ENCODE results near the gene ADCY10. TPM values are rescaled to one million over a fixed set of nuclear protein-coding genes. Genes with fewer than 3 reads are reported as not detected.

ADCY10 gene
- total and polyA plus RNA-seq, 2 of the 4 experiments (the other 2 are of a cell fraction), result under 0.01 to 0.03 TPM

GRCh38 chr1:167924543-167925231 is 10.8 kb upstream of the ADCY10 start:
- Histone ChIP-seq H3K79me1 (ENCODE audit: low read depth in 1 of 2, low read length in 2 of 2) (peaks cover 5 to 29% of the 10 kb centered on the region in 2 experiments; a peak in 3 of 4 replicates), H4K8ac (ENCODE audit: low read depth in 2 of 2, low read length in 2 of 2) (no peak overlapping the region), H3K9me1 (ENCODE audit: insufficient read depth, low read length) (no peaks in the 10 kb centered on the region), H3K23ac (ENCODE audit: low read depth, low read length) (no peak overlapping the region), H4K5ac (ENCODE audit: low read depth, low read length) (no peak overlapping the region), H2BK120ac (ENCODE audit: low read depth, low read length) (no peak overlapping the region), H3K4me1 (ENCODE audit: control insufficient read depth, insufficient read depth, low read length) (peaks cover 2% of the 10 kb centered on the region), H2BK15ac (ENCODE audit: low read depth, low read length) (no peak overlapping the region), H2AK5ac (ENCODE audit: low read depth, low read length) (no peak overlapping the region), H4K20me1 (ENCODE audit: insufficient read depth, low read length) (no peaks in the 10 kb centered on the region), H3K27ac (ENCODE audit: insufficient read depth, low read length) (no peak overlapping the region), H3K9me3 (ENCODE audit: control insufficient read depth, insufficient read depth, low read length) (no peaks in the 10 kb centered on the region), H3K4me2 (ENCODE audit: low read depth, low read length) (no peak overlapping the region), H2AFZ (replicated peaks; ENCODE audit: low read length, poor library complexity) (no peak overlapping the region), H2BK20ac (ENCODE audit: low read depth, low read length) (no peak overlapping the region), H2AK9ac (replicated peaks; ENCODE audit: low read depth, low read length, poor library complexity) (no peak overlapping the region), H3K14ac (replicated peaks; ENCODE audit: low read depth, low read length) (no peak overlapping the region), H3K4me3 (ENCODE audit: insufficient read depth, low read depth, low read length) (no peak overlapping the region), H3K9ac (ENCODE audit: low read depth, low read length) (no peak overlapping the region), H2BK5ac (ENCODE audit: low read depth, low read length, poor library complexity, severe bottlenecking) (no peak overlapping the region), H3K36me3 (ENCODE audit: control insufficient read depth, insufficient read depth, low read length) (no peaks in the 10 kb centered on the region), H3K27me3 (ENCODE audit: control insufficient read depth, insufficient read depth, low read length) (no peaks in the 10 kb centered on the region), H3K18ac (ENCODE audit: low read depth, low read length) (no peak overlapping the region), H3K56ac (ENCODE audit: extremely low read depth, insufficient read depth, low read length) (no peak overlapping the region), H4K91ac (ENCODE audit: insufficient read depth, low read depth, low read length) (no peak overlapping the region), H3K4ac (ENCODE audit: low read depth, low read length) (no peak overlapping the region)
- DNase-seq, result no peak
- CTCF ChIA-PET, result no interaction called here
- intact Hi-C loops (cut with micrococcal nuclease) (no loop called here), dilution Hi-C loops (cut with HindIII; ENCODE audit: low sequenced_read_pairs, unreplicated experiment) (no loop called here), in situ Hi-C loops (cut with MboI; ENCODE audit: low sequenced_read_pairs) (no loop called here)
- no peak for ATAC-seq (ENCODE audit: low read depth)
- peak; percentile 87 for TF ChIP-seq MAFK (IDR thresholded peaks at IDR 0.05; ENCODE audit: low read depth, low read length)
- no peak for TF ChIP-seq NFE2L2 (IDR thresholded peaks at IDR 0.05; ENCODE audit: low read depth, low read length)
- no peak for TF ChIP-seq FOS (IDR thresholded peaks at IDR 0.05; ENCODE audit: low read depth, low read length)
- POLR2A ChIA-PET (ENCODE audit: unreplicated experiment), result interaction anchor here (0.6 kb wide), 1 partner anchor 10 kb away, joined by 3 read pairs; no protein-coding TSS in a partner anchor
- no TSS peak for BruUV-seq (replicated peaks)
- 100% methylated on average over 1 of the region's 2 CpGs; no CpG with 5 or more reads in 1 of the 2 experiments for WGBS, 2 experiments (ENCODE audit: extremely low coverage in 2 of 2, insufficient read length in 1 of 2)

Data from IMR-90 (cell line).